Measurements from ENCODE around the gene CYP2C9.

- TF ChIP-seq, protein P1, sequence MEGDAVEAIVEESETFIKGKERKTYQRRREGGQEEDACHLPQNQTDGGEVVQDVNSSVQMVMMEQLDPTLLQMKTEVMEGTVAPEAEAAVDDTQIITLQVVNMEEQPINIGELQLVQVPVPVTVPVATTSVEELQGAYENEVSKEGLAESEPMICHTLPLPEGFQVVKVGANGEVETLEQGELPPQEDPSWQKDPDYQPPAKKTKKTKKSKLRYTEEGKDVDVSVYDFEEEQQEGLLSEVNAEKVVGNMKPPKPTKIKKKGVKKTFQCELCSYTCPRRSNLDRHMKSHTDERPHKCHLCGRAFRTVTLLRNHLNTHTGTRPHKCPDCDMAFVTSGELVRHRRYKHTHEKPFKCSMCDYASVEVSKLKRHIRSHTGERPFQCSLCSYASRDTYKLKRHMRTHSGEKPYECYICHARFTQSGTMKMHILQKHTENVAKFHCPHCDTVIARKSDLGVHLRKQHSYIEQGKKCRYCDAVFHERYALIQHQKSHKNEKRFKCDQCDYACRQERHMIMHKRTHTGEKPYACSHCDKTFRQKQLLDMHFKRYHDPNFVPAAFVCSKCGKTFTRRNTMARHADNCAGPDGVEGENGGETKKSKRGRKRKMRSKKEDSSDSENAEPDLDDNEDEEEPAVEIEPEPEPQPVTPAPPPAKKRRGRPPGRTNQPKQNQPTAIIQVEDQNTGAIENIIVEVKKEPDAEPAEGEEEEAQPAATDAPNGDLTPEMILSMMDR (IDR thresholded peaks at IDR 0.05): no peak
- TF ChIP-seq POLR2A (IDR thresholded peaks at IDR 0.05; ENCODE audit: low read depth) (no peak), POLR2AphosphoS5 (IDR thresholded peaks at IDR 0.05) (no peak), EP300 (IDR thresholded peaks at IDR 0.05) (no peak)
Measured at GRCh38 chr10:94983555-94983954, 45.1 kb downstream of the CYP2C9 start.
